ENCODE results near the gene LRMDA.

GRCh38 chr10:75655791-75656451 is 224.5 kb downstream of the LRMDA start:
- TF ChIP-seq CTCF (IDR thresholded peaks at IDR 0.05) (no peak), POLR2A (IDR thresholded peaks at IDR 0.05) (no peak)

All from tibial nerve (tissue), 3 donors.